SJSA1 (cell line): ENCODE measurements around the gene JARID2. TPM values are rescaled to one million over a fixed set of nuclear protein-coding genes. Genes with fewer than 3 reads are reported as not detected.

Source experiments
- DNase-seq, 2 experiments: peaks; one replicate each; pipeline ENCODE4 v3.0.0-alpha.2; 2015 to 2020; ENCODE audit warnings: low spot score in 2 of 2, low read depth in 1 of 2
- H3K27ac ChIP-seq: fragments of 250-450 bp; sonication (Bioruptor Pico); 2 replicates; pipeline ENCODE4 v1.5.1; 2020; ENCODE audit warnings: mild to moderate bottlenecking, moderate library complexity
- H3K27me3 ChIP-seq: fragments of 250-450 bp; sonication (Bioruptor Pico); replicated peaks from 2 replicates; pipeline ENCODE4 v1.5.1; 2020; ENCODE audit warnings: mild to moderate bottlenecking, moderate library complexity
- H3K36me3 ChIP-seq: fragments of 250-450 bp; sonication (Bioruptor Pico); 2 replicates; pipeline ENCODE4 v1.5.1; 2020; ENCODE audit warnings: mild to moderate bottlenecking
- H3K4me1 ChIP-seq: fragments of 250-450 bp; sonication (Bioruptor Pico); replicated peaks from 2 replicates; pipeline ENCODE4 v1.6.1; 2021; ENCODE audit warnings: mild to moderate bottlenecking
- H3K4me3 ChIP-seq: fragments of 250-450 bp; sonication (Bioruptor Pico); 2 replicates; pipeline ENCODE4 v1.5.1; 2020; ENCODE audit warnings: mild to moderate bottlenecking
- H3K9me3 ChIP-seq: fragments of 250-450 bp; sonication (Bioruptor Pico); replicated peaks from 2 replicates; pipeline ENCODE4 v1.5.1; 2020; ENCODE audit warnings: mild to moderate bottlenecking
- total RNA-seq: library from RNA; depleted of rRNA; stranded (reverse); fragments of >200 nt; shearing (Covaris generic); gene quantifications from 2 replicates; pipeline ENCODE4 v1.2.3, GENCODE V29; 2014

The JARID2 gene
- total RNA-seq, 1 experiment from 2014 or later: 7.0 TPM

- no peak overlapping the region for H3K4me3 ChIP-seq
- H3K27me3 ChIP-seq: no peaks in the 10 kb centered on the region
- no peak overlapping the region for H3K27ac ChIP-seq
- no peaks in the 10 kb centered on the region for H3K36me3 ChIP-seq
- peaks cover 28% of the 10 kb centered on the region for H3K4me1 ChIP-seq
- DNase-seq: peak; percentile 46 to 63
- H3K9me3 ChIP-seq: no peaks in the 10 kb centered on the region
Measured at GRCh38 chr6:15351631-15352030, 105.8 kb downstream of the JARID2 start.

- H3K4me3 ChIP-seq: no peak overlapping the region
- DNase-seq: no peak
- no peak overlapping the region for H3K27ac ChIP-seq
Measured at GRCh38 chr6:15352220-15352619, 106.4 kb downstream of the JARID2 start.

GRCh38 chr6:15352845-15353244, 107.0 kb downstream of the JARID2 start:
- no peak for DNase-seq
- Histone ChIP-seq H3K9me3 (no peaks in the 10 kb centered on the region), H3K4me1 (peaks cover 38% of the 10 kb centered on the region), H3K27ac (no peak overlapping the region), H3K36me3 (no peaks in the 10 kb centered on the region), H3K4me3 (no peak overlapping the region), H3K27me3 (no peaks in the 10 kb centered on the region)

More at GRCh38 chr6:15352220-15352619, 106.4 kb downstream of the JARID2 start:
- Histone ChIP-seq H3K9me3 (no peaks in the 10 kb centered on the region), H3K4me1 (peaks cover 32% of the 10 kb centered on the region), H3K36me3 (no peaks in the 10 kb centered on the region), H3K27me3 (no peaks in the 10 kb centered on the region)

GRCh38 chr6:15355683-15356099, 109.8 kb downstream of the JARID2 start:
- DNase-seq: no peak

GRCh38 chr6:15356179-15356578, 110.3 kb downstream of the JARID2 start:
- Histone ChIP-seq H3K4me1 (peaks cover 51% of the 10 kb centered on the region), H3K9me3 (no peaks in the 10 kb centered on the region)

More at GRCh38 chr6:15355683-15356099, 109.8 kb downstream of the JARID2 start:
- Histone ChIP-seq H3K4me3 (no peak overlapping the region), H3K27ac (no peak overlapping the region), H3K9me3 (no peaks in the 10 kb centered on the region), H3K4me1 (peaks cover 53% of the 10 kb centered on the region), H3K27me3 (no peaks in the 10 kb centered on the region), H3K36me3 (no peaks in the 10 kb centered on the region)

GRCh38 chr6:15356937-15357336, 111.1 kb downstream of the JARID2 start:
- no peaks in the 10 kb centered on the region for H3K27me3 ChIP-seq
- no peaks in the 10 kb centered on the region for H3K36me3 ChIP-seq
- H3K9me3 ChIP-seq: no peaks in the 10 kb centered on the region
- no peak overlapping the region for H3K27ac ChIP-seq
- H3K4me3 ChIP-seq: no peak overlapping the region
- peaks cover 44% of the 10 kb centered on the region for H3K4me1 ChIP-seq
- DNase-seq: no peak

More at GRCh38 chr6:15356179-15356578, 110.3 kb downstream of the JARID2 start:
- Histone ChIP-seq H3K4me3 (no peak overlapping the region), H3K27me3 (no peaks in the 10 kb centered on the region), H3K27ac (no peak overlapping the region), H3K36me3 (no peaks in the 10 kb centered on the region)
- DNase-seq: no peak

GRCh38 chr6:15357782-15358181, 111.9 kb downstream of the JARID2 start:
- Histone ChIP-seq H3K27ac (no peak overlapping the region), H3K36me3 (no peaks in the 10 kb centered on the region), H3K4me3 (no peak overlapping the region), H3K27me3 (no peaks in the 10 kb centered on the region), H3K4me1 (peaks cover 36% of the 10 kb centered on the region), H3K9me3 (no peaks in the 10 kb centered on the region)
- DNase-seq: peak; percentile 56 to 73

- H3K4me1 ChIP-seq: peaks cover 40% of the 10 kb centered on the region
- no peak overlapping the region for H3K4me3 ChIP-seq
- H3K9me3 ChIP-seq: no peaks in the 10 kb centered on the region
- no peaks in the 10 kb centered on the region for H3K36me3 ChIP-seq
- DNase-seq: no peak
- no peak overlapping the region for H3K27ac ChIP-seq
- H3K27me3 ChIP-seq: no peaks in the 10 kb centered on the region
Measured at GRCh38 chr6:15358579-15359327, 112.9 kb downstream of the JARID2 start.

- Histone ChIP-seq H3K27ac (no peak overlapping the region), H3K4me3 (no peak overlapping the region), H3K27me3 (no peaks in the 10 kb centered on the region), H3K9me3 (no peaks in the 10 kb centered on the region), H3K36me3 (no peaks in the 10 kb centered on the region), H3K4me1 (peaks cover 42% of the 10 kb centered on the region)
- no peak for DNase-seq
Measured at GRCh38 chr6:15359335-15359862, 113.5 kb downstream of the JARID2 start.

GRCh38 chr6:15360300-15360699, 114.4 kb downstream of the JARID2 start:
- DNase-seq: no peak
- H3K9me3 ChIP-seq: no peaks in the 10 kb centered on the region
- H3K27ac ChIP-seq: no peak overlapping the region
- peaks cover 43% of the 10 kb centered on the region for H3K4me1 ChIP-seq
- no peak overlapping the region for H3K4me3 ChIP-seq
- H3K36me3 ChIP-seq: no peaks in the 10 kb centered on the region
- no peaks in the 10 kb centered on the region for H3K27me3 ChIP-seq

- Histone ChIP-seq H3K9me3 (no peaks in the 10 kb centered on the region), H3K27ac (no peak overlapping the region), H3K4me3 (no peak overlapping the region), H3K36me3 (no peaks in the 10 kb centered on the region), H3K27me3 (no peaks in the 10 kb centered on the region), H3K4me1 (peaks cover 51% of the 10 kb centered on the region)
- DNase-seq: no peak
Measured at GRCh38 chr6:15361197-15361596, 115.3 kb downstream of the JARID2 start.

- no peak for DNase-seq
- Histone ChIP-seq H3K9me3 (no peaks in the 10 kb centered on the region), H3K4me1 (peaks cover 44% of the 10 kb centered on the region), H3K36me3 (no peaks in the 10 kb centered on the region), H3K27me3 (no peaks in the 10 kb centered on the region), H3K27ac (no peak overlapping the region), H3K4me3 (no peak overlapping the region)
Measured at GRCh38 chr6:15362274-15363160, 116.6 kb downstream of the JARID2 start.

GRCh38 chr6:15363164-15363522, 117.3 kb downstream of the JARID2 start:
- no peak for DNase-seq
- Histone ChIP-seq H3K27ac (no peak overlapping the region), H3K27me3 (no peaks in the 10 kb centered on the region)

More at GRCh38 chr6:15363164-15363522, 117.3 kb downstream of the JARID2 start:
- Histone ChIP-seq H3K9me3 (no peaks in the 10 kb centered on the region), H3K36me3 (no peaks in the 10 kb centered on the region), H3K4me1 (peaks cover 38% of the 10 kb centered on the region), H3K4me3 (no peak overlapping the region)
